ENCODE measurements around the gene SIM2.

DNA sequence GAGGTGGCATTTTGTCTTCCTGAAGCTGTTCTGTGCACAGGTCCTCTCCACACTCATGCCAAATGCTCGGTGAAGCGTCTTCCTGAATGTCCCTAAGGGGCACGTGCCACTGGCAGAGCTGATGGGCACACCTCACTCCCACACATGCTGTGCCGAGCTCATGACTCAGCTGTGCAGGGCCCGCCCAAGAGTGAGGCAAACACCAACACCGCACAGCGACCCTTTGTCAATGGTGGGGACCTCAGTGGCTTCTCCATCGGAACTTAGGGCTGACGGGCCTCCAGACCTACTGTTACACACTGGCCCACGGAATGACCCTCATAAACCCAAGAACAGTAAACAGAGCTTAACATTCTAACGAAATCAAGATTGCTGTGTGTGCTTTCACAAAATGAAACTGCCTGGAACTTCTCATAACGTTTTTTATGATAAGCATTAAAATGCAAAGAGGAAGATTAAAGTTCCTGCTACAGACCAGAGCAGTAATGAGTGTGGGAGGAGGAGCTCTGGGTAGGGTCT, 89.3 kb downstream of the SIM2 start:
- TF ChIP-seq CTCF (IDR thresholded peaks at IDR 0.05): no peak
- no peak for TF ChIP-seq EZH2 (IDR thresholded peaks at IDR 0.05; ENCODE audit: borderline replicate concordance, insufficient read depth, low read depth, low read length, poor library complexity, severe bottlenecking)

Data from B cell (primary cell).